HG03565 (cell line): ENCODE data around the gene TMEM131.

Experiments used
- ATAC-seq: cut with Tn5 transposase; IDR thresholded peaks from one replicate; pipeline ENCODE4 v1.9.1; 2021; ENCODE audit warnings: mild to moderate bottlenecking, moderate library complexity; ENCODE audit not compliant: unreplicated experiment

The TMEM131 gene

GRCh38 chr2:97745474-97746174 is 250.1 kb downstream of the TMEM131 start:
- peak; percentile 46 for ATAC-seq

GRCh38 chr2:97743913-97744312 is 251.8 kb downstream of the TMEM131 start:
- ATAC-seq, result no peak

- no peak for ATAC-seq
These were observed 253.3 kb downstream of the TMEM131 start for GRCh38 chr2:97742381-97742847.

GRCh38 chr2:97741686-97742085 is 254.1 kb downstream of the TMEM131 start:
- ATAC-seq, result no peak

GRCh38 chr2:97741251-97741650 is 254.5 kb downstream of the TMEM131 start:
- no peak for ATAC-seq

GRCh38 chr2:97740590-97741182 is 255.1 kb downstream of the TMEM131 start:
- no peak for ATAC-seq

- ATAC-seq, result no peak
These were observed 255.9 kb downstream of the TMEM131 start for GRCh38 chr2:97739893-97740245.

GRCh38 chr2:97739020-97739892 is 256.5 kb downstream of the TMEM131 start:
- ATAC-seq, result no peak

- no peak for ATAC-seq
These were observed 257.3 kb downstream of the TMEM131 start for GRCh38 chr2:97738179-97739019.

GRCh38 chr2:97737421-97738178 is 258.1 kb downstream of the TMEM131 start:
- ATAC-seq, result no peak

GRCh38 chr2:97736608-97737330 is 259.0 kb downstream of the TMEM131 start:
- no peak for ATAC-seq

- no peak for ATAC-seq
These were observed 259.6 kb downstream of the TMEM131 start for GRCh38 chr2:97736185-97736584.

GRCh38 chr2:97735161-97735561 is 260.6 kb downstream of the TMEM131 start:
- no peak for ATAC-seq

GRCh38 chr2:97734061-97735051 is 261.4 kb downstream of the TMEM131 start:
- ATAC-seq, result no peak

- no peak for ATAC-seq
These were observed 262.3 kb downstream of the TMEM131 start for GRCh38 chr2:97733341-97734035.

GRCh38 chr2:97732436-97733340 is 263.1 kb downstream of the TMEM131 start:
- no peak for ATAC-seq
